GM15510 (cell line): ENCODE data around the gene LRP1B.

Experiments
- POLR2A ChIP-seq: IDR thresholded peaks from 3 replicates; pipeline ENCODE4 v1.6.1; 2011; ENCODE audit warnings: borderline replicate concordance; ENCODE audit not compliant: insufficient read length; ENCODE audit errors: extremely low read depth

The LRP1B gene

GRCh38 chr2:141517180-141517851, 613.5 kb downstream of the LRP1B start:
- TF ChIP-seq POLR2A: no peak

- TF ChIP-seq POLR2A: no peak
Measured at GRCh38 chr2:141515931-141516330, 614.9 kb downstream of the LRP1B start.

GRCh38 chr2:141513853-141514252, 617.0 kb downstream of the LRP1B start:
- TF ChIP-seq POLR2A: no peak

GRCh38 chr2:141508806-141509595, 621.8 kb downstream of the LRP1B start:
- no peak for TF ChIP-seq POLR2A

GRCh38 chr2:141508086-141508752, 622.6 kb downstream of the LRP1B start:
- no peak for TF ChIP-seq POLR2A

- no peak for TF ChIP-seq POLR2A
Measured at GRCh38 chr2:141506135-141506534, 624.7 kb downstream of the LRP1B start.

- no peak for TF ChIP-seq POLR2A
Measured at GRCh38 chr2:141501752-141502151, 629.1 kb downstream of the LRP1B start.

- TF ChIP-seq POLR2A: no peak
Measured at GRCh38 chr2:141499123-141499522, 631.7 kb downstream of the LRP1B start.

- TF ChIP-seq POLR2A: no peak
Measured at GRCh38 chr2:141498561-141498960, 632.3 kb downstream of the LRP1B start.

GRCh38 chr2:141497272-141497671, 633.5 kb downstream of the LRP1B start:
- no peak for TF ChIP-seq POLR2A

- TF ChIP-seq POLR2A: no peak
Measured at GRCh38 chr2:141496810-141497209, 634.0 kb downstream of the LRP1B start.

- TF ChIP-seq POLR2A: no peak
Measured at GRCh38 chr2:141493936-141494335, 636.9 kb downstream of the LRP1B start.

- no peak for TF ChIP-seq POLR2A
Measured at GRCh38 chr2:141492816-141493215, 638.0 kb downstream of the LRP1B start.

GRCh38 chr2:141490886-141491285, 639.9 kb downstream of the LRP1B start:
- TF ChIP-seq POLR2A: no peak

- TF ChIP-seq POLR2A: no peak
Measured at GRCh38 chr2:141482697-141483096, 648.1 kb downstream of the LRP1B start.

GRCh38 chr2:141475801-141476200, 655.0 kb downstream of the LRP1B start:
- TF ChIP-seq POLR2A: no peak

GRCh38 chr2:141468761-141469160, 662.1 kb downstream of the LRP1B start:
- TF ChIP-seq POLR2A: no peak

- no peak for TF ChIP-seq POLR2A
Measured at GRCh38 chr2:141467331-141467730, 663.5 kb downstream of the LRP1B start.
